ENCODE data around the gene ATP1A4. TPM values are rescaled to one million over a fixed set of nuclear protein-coding genes. Genes with fewer than 3 reads are reported as not detected.
"Not testable (repeated sequence)": the region's sequence is repeated elsewhere in the genome, so short reads cannot be mapped to it uniquely, and the experiment has no call there.

The ATP1A4 gene
- total and polyA plus RNA-seq, 2 of the 13 experiments (the other 11 are each of a cell fraction or from before 2014, with no cell fraction given) = not detected

DNA sequence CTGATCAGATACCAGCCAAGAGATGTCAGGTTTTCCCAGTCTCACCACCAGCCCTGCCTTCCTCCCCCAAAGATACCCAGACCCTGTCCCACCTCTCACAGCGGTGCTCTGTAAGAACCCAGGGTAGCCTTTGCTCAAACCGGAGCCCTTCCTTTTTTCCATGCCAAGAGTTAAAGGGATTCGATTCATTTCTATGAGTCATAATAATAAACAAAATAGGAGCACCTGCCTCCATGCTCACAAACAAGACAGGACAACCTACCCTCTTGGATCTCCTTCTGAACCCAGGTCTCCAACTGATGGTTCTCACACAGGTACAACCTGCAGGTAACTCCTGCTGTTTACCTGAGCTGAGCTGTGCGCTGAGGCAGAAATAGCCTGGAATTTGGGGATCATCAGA is 41.7 kb upstream of the ATP1A4 start (continued):
- no peak for TF ChIP-seq ZBTB46 (CRISPR knock-in tag; IDR thresholded peaks at IDR 0.05; ENCODE audit: borderline replicate concordance)
- no peak for TF ChIP-seq RAD51 (IDR thresholded peaks at IDR 0.05; ENCODE audit: borderline replicate concordance)
- TF ChIP-seq NRL (CRISPR knock-in tag; IDR thresholded peaks at IDR 0.05; ENCODE audit: borderline replicate concordance) = no peak
- TF ChIP-seq MIXL1 (CRISPR knock-in tag; IDR thresholded peaks at IDR 0.05) = no peak
- no peak for TF ChIP-seq BCL6 (CRISPR knock-in tag; IDR thresholded peaks at IDR 0.05)
- no peak for TF ChIP-seq NFKB2 (CRISPR knock-in tag; IDR thresholded peaks at IDR 0.05; ENCODE audit: borderline replicate concordance)
- TF ChIP-seq ZNF367 (CRISPR knock-in tag; IDR thresholded peaks at IDR 0.05; ENCODE audit: borderline replicate concordance) = no peak
- TF ChIP-seq EED (CRISPR knock-in tag; IDR thresholded peaks at IDR 0.05) = no peak
- TF ChIP-seq ZNF720 (CRISPR knock-in tag; IDR thresholded peaks at IDR 0.05) = no peak
- TF ChIP-seq NFE2L1 (CRISPR knock-in tag; IDR thresholded peaks at IDR 0.05; ENCODE audit: borderline replicate concordance) = no peak
- no peak for TF ChIP-seq JDP2 (CRISPR knock-in tag; IDR thresholded peaks at IDR 0.05; ENCODE audit: borderline replicate concordance)
- TF ChIP-seq HDAC2 (CRISPR knock-in tag; IDR thresholded peaks at IDR 0.05) = no peak
- no peak for TF ChIP-seq ZNF792 (CRISPR knock-in tag; IDR thresholded peaks at IDR 0.05)
- no peak for TF ChIP-seq ZNF235 (CRISPR knock-in tag; IDR thresholded peaks at IDR 0.05; ENCODE audit: borderline replicate concordance)
- no peak for TF ChIP-seq IRX3 (CRISPR knock-in tag; IDR thresholded peaks at IDR 0.05; ENCODE audit: borderline replicate concordance, low read depth)
- TF ChIP-seq ZNF605 (CRISPR knock-in tag; IDR thresholded peaks at IDR 0.05) = peak; percentile 32; the same call in 1 of the 2 replicates
- no peak for TF ChIP-seq SIN3A (IDR thresholded peaks at IDR 0.05; ENCODE audit: borderline replicate concordance, low read depth, low read length)

- 77% methylated on average over 10 of the region's 10 CpGs for WGBS (ENCODE audit: low lambda C conversion rate)
- BruUV-seq (replicated peaks) = not testable (repeated sequence)
Observed at GRCh38 chr1:160111462-160111861, 39.9 kb upstream of the ATP1A4 start.

More at GRCh38 chr1:160111462-160111861, 39.9 kb upstream of the ATP1A4 start:
- H3K79me2 ChIP-seq (ENCODE audit: insufficient read depth, low read length); H3K9ac ChIP-seq (ENCODE audit: insufficient read depth, low read depth, low read length); DNase-seq (ENCODE audit: low spot score); POLR2A ChIA-PET; CTCF ChIA-PET (ENCODE audit: low intra/inter-chr PET ratio, low total read pairs); ATAC-seq; intact Hi-C loops (cut with micrococcal nuclease; ENCODE audit: unreplicated experiment); FAIRE-seq; H4K20me1 ChIP-seq (ENCODE audit: insufficient read depth, low read length); H2AFZ ChIP-seq (ENCODE audit: low read length); in situ Hi-C loops (cut with HindIII; ENCODE audit: extremely low pct_ligation_motif_present, low pct_unique_long_range_greater_than_20kb); H3K27me3 ChIP-seq (ENCODE audit: control insufficient read depth in 1 of 2, insufficient read depth in 2 of 2, low read length in 2 of 2); H3K36me3 ChIP-seq (replicated peaks in 1 of 2; ENCODE audit: control insufficient read depth in 1 of 2, insufficient read depth in 2 of 2, low read length in 2 of 2); H3K9me3 ChIP-seq (ENCODE audit: low read length); H3K4me3 ChIP-seq (replicated peaks in 1 of 3; ENCODE audit: insufficient read depth in 1 of 3, low read depth in 2 of 3, low read length in 3 of 3); H3K27ac ChIP-seq (ENCODE audit: extremely low read length, insufficient read depth, low read length); H3K4me2 ChIP-seq (ENCODE audit: low read depth, low read length): not testable (repeated sequence)
- peaks cover 82% of the 10 kb centered on the region for H3K4me1 ChIP-seq (ENCODE audit: insufficient read depth, low read length)

Measured in HepG2 (cell line).